GM12892 (cell line): ENCODE data around the gene TMEM31.

Experiments
- POLR2A ChIP-seq: IDR thresholded peaks from 2 replicates; pipeline ENCODE4 v1.6.1; 2011; ENCODE audit warnings: low read depth, low read length, control low read depth
- POLR2AphosphoS5 ChIP-seq: IDR thresholded peaks from 2 replicates; pipeline ENCODE4 v1.6.1; 2011; ENCODE audit warnings: low read depth, low read length, control low read depth

- no peak for TF ChIP-seq POLR2AphosphoS5
- no peak for TF ChIP-seq POLR2A
Measured at GRCh38 chrX:103710609-103711008, at the start of gene TMEM31.
